ENCODE data around the gene BCL11A. TPM values are rescaled to one million over a fixed set of nuclear protein-coding genes. Genes with fewer than 3 reads are reported as not detected.

BCL11A gene
- total RNA-seq, 1 donor from 2014 or later = 31.2 TPM

DNA sequence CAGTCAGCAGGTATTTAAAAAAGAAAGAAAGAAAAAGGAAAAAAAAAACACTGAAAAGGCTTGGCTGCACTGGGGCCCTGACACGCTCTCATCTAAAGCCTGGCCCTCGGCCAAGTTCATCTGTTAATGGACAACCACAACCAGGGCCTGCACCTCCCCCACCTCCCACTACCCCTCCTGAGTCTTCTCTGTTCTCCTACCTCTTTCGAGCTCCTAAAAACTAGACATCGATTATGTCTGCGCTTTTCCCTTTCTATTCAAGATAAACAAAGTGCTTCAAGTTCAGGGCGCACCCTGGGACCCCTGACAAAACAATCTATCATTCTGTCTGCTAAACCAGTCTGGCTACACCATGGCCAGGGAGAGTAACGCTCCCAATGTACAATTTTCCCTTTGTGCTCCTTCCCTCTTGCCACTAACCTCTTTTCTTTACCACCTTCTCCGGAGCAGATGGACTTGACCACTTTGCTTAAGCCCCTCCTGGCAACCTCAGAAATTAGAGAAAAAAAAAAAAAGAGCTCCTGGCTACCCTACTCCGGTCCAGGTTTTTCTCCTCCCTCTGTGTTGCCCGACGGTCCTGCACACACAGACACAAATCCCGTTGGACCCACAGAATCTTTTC, 22.7 kb downstream of the BCL11A start:
- DNase-seq (peak; percentile 79), ATAC-seq (peak; percentile 78)
- intact Hi-C loops (cut with micrococcal nuclease) = no loop called here

- ATAC-seq (peak; percentile 29), DNase-seq (no peak)
- intact Hi-C loops (cut with micrococcal nuclease) = no loop called here
Observed at GRCh38 chr2:60529785-60530627, 23.4 kb downstream of the BCL11A start.

DNA sequence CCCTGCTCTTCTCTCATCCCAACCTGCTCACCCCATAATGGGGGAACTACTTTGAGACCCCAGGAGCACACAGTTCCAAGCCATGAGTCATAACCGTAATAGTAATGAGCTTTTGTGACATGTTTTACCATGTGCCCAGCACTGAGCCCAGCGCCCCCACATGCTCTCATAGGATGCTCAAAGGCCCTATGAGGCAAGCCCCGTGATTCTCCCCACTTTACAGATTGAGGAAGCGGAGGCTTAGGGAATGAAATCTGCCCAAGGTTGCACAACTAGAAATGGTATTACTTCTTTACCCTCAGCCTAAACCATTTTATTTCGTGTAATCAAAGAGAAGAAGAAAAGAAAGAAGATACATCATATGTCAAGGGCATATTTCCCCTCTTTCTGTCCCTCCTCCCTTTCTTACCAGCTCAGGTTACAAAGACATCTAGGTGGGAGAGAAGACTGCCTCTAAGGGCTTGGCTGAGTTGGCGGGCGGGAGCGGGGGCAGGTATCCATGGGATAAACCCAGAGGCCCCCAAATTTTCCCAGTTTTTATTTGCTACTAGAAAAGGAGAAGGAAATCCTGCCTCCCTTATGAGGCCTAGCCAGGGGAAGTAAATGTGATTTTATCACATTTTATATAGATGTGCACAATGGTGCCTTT, 24.2 kb downstream of the BCL11A start:
- intact Hi-C loops (cut with micrococcal nuclease) = no loop called here
- no peak for ATAC-seq
- no peak for DNase-seq

- ATAC-seq = peak; percentile 13
- DNase-seq = no peak
- intact Hi-C loops (cut with micrococcal nuclease) = no loop called here
Observed at GRCh38 chr2:60528281-60529020, 25.0 kb downstream of the BCL11A start.

DNA sequence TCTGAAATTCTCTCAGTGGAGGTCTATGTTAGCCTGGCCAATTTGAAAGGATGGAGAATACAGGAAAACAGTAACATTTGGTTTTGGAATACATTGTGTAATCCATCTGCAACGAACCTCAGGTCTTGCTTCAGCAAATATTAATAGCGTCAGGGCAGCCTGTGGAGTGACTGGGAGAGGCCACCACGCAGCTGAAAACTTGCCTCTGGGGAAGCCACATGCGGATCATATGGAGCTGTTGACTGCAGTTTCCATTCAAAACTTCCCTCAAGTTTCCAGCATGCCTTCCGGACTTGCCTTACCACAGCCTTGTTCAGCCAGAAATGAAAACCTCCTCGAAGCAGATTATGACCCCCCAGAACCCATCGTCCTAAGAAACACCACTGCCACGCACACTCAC, 25.7 kb downstream of the BCL11A start:
- intact Hi-C loops (cut with micrococcal nuclease) = no loop called here
- DNase-seq (no peak), ATAC-seq (no peak)

- intact Hi-C loops (cut with micrococcal nuclease) = no loop called here
- ATAC-seq = no peak
- DNase-seq = no peak
Observed at GRCh38 chr2:60526623-60527022, 26.8 kb downstream of the BCL11A start.

DNA sequence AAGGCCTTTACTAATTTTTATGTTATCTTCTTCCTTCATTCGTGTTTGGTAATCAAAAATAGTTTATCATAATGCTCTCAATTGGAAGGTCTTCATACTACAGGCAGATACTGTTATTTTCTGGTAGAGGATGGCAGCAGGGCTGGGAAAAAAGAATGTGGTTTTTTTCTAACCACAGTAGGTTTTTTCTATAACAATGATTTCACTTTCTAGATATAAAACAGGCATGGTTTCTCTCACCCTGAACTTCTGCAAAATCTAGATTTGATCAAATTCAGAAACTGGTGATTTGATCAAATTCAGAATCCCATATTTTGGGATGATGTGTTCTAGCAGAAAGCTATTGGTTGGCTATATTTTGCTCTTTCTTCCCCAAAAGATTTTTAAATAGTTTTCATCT, 27.6 kb downstream of the BCL11A start:
- intact Hi-C loops (cut with micrococcal nuclease) = no loop called here
- ATAC-seq = no peak
- DNase-seq = no peak

GRCh38 chr2:60524874-60525273, 28.6 kb downstream of the BCL11A start:
- DNase-seq (no peak), ATAC-seq (no peak)
- intact Hi-C loops (cut with micrococcal nuclease) = no loop called here

- DNase-seq (no peak), ATAC-seq (no peak)
- intact Hi-C loops (cut with micrococcal nuclease) = no loop called here
Observed at GRCh38 chr2:60523963-60524362, 29.5 kb downstream of the BCL11A start.

DNA sequence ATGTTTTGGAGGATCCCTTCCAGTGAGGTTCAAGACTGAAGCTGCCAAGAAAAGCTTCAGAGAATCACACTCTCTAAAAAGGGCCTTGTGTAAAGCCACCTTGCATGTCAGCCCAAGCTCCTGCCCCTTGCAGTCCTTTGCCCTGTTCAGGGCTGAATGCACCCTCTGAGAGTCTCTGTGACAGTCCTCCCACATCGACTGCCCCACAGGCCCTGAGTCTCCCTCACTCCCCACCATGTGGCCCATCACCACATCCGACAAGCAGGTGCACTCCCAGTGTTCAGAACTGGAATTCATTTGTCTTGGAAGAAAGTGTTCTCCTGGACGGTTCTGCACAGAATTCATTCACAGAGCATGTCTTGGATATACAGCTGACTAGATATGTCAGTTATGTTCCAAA, 31.0 kb downstream of the BCL11A start:
- peak; percentile 55 for ATAC-seq
- DNase-seq = no peak
- intact Hi-C loops (cut with micrococcal nuclease) = no loop called here

GRCh38 chr2:60521626-60522025, 31.8 kb downstream of the BCL11A start:
- no peak for ATAC-seq
- DNase-seq = no peak
- intact Hi-C loops (cut with micrococcal nuclease) = no loop called here

DNA sequence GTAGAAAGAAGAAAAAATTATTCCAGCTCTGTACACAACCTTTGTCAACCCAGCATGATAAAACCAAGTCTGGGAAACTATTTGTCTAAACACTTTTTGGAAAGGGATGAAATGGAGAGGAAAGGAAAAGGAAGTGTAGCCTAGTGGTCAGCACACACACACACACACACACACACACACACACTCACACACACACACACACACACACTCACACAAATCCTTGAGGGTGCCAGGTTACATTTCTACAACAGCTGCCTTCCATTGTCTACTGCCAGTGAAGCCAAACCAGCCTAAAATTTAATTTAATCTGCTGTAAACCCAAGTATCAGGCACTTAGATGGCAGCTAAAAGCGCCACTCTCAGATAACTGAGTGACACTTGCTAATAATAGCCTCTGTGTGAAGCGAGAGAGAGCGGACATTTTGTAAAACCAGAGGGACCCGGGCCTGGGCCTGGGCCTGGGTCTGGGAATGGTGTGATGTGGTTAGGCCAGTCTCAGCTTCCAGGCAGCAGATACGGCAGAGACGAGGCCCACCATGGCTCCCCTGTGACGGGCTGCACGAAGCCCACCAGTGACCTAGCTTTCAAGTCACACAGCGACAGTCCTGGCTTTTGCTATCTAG, 32.4 kb downstream of the BCL11A start:
- intact Hi-C loops (cut with micrococcal nuclease) = no loop called here
- DNase-seq (no peak), ATAC-seq (peak; percentile 56)

DNA sequence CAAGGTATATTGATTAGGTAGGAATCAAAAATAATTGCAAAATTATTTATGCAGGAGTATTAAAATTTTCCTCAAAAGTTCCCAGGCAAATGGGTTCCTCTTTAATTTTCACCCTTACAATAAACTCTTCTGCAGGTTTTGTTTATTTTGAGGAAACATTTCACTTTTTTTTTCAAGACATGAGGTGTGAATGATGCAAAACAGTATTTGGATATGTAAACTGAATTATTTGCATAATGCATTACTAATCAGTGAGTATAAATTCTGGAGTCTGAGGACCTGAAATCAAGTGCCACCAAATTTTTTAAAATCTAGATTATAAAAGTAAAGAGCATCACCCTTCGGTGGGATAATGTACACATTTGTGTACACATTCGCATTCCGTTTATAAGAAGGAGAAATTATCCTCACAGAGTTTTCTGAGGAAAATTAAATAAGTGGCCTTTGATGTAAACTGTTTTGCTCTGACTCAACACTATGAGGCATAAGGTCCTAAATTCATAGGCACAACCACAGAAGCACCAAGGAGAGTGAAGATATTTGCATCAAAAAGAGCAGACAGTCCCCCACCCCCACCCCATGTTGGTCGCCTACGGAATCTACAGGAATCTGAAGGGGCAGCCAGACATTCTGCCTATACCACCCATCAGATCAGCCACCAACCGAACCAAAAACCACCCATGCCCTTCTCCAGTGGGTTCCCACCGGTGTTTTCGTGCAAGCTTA, 33.1 kb downstream of the BCL11A start:
- intact Hi-C loops (cut with micrococcal nuclease) = no loop called here
- no peak for DNase-seq
- ATAC-seq = no peak

GRCh38 chr2:60519231-60519863, 34.1 kb downstream of the BCL11A start:
- DNase-seq (no peak), ATAC-seq (no peak)
- intact Hi-C loops (cut with micrococcal nuclease) = no loop called here

- intact Hi-C loops (cut with micrococcal nuclease) = no loop called here
- DNase-seq (no peak), ATAC-seq (no peak)
Observed at GRCh38 chr2:60518567-60518966, 34.9 kb downstream of the BCL11A start.

DNA sequence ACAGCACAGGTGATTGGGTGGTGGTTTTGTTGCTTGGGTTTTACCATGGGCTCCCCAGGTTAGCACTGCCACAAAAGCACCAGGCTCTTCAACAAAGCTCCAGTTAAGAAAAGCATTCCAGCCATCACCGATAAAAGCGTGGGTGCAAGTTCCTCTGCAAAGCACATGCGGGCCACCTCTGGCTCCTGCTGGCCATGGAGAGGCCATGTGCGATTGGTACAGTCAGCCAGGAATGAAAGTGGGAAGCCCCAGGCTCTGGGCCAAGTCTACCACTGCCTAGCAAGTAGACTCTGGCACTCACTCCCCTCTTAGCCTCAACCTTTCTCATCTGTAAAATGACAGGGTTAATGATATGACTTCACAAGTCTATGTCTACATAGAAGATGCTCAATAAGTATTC, 36.0 kb downstream of the BCL11A start:
- no peak for DNase-seq
- no peak for ATAC-seq
- intact Hi-C loops (cut with micrococcal nuclease) = no loop called here

DNA sequence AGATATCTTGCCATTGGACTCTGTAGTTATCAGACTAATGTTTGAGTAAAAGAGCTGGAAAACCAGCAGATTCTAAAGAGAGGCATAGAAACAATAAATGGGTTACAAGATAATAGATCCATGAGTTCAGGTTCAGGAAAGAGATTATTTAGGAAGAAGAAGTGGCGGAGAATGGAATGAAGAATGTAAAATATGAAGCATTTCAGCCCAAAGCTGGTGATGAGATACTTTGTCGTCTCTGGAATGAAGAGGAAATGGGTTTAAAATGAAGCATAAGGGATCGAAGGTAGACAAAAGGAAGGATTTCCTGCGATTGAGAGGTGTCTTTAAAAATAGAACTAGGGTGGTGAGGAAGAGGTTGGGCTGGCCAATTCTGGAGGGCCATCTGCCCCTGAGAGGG, 36.6 kb downstream of the BCL11A start:
- intact Hi-C loops (cut with micrococcal nuclease) = no loop called here
- ATAC-seq (no peak), DNase-seq (no peak)

DNA sequence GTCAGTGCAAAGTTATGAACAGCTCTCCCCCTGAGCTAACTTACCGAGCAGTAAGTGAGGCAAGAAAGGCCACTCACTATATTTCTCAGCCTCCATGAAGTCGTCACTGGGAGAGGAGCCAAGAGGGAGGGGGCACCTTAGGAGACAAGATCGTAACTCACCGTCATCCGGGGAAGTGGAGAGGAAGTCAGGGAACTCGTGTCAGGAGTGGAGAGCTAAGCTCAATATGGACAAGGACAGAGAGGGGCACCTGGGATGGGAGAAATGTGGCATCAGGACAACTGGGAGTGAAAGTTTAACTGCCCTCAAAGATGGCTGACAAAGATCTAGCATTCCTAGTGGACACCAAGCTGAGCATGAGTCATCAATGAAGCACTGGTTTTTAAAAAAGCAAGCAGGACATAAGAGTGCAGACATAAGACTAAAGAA, 37.1 kb downstream of the BCL11A start:
- ATAC-seq (no peak), DNase-seq (no peak)
- intact Hi-C loops (cut with micrococcal nuclease) = no loop called here

Data from left ventricle myocardium superior (tissue), 1 donor.